Right atrium auricular region (tissue), 2 donors: ENCODE data around the gene SLC8A1. TPM values are rescaled to one million over a fixed set of nuclear protein-coding genes. Genes with fewer than 3 reads are reported as not detected.

Experiments used
- DNase-seq: peaks from one replicate; pipeline ENCODE4 v3.0.0-alpha.2; 2019; ENCODE audit warnings: low spot score
- H3K27ac ChIP-seq, 2 donors: fragments of 200-600 bp; sonication (generic); 1 replicate in 1 of 2; 2 replicates in 1 of 2; pipeline ENCODE4 v1.5.1; 2016 to 2019
- H3K27me3 ChIP-seq, 2 donors: fragments of 200-600 bp; sonication (generic); one replicate each; pipeline versions ENCODE4 v1.5.1 to v1.6.0; 2017 to 2019
- H3K36me3 ChIP-seq: fragments of 200-600 bp; sonication (generic); one replicate; pipeline ENCODE4 v1.5.1; 2016
- H3K4me1 ChIP-seq, 2 donors: fragments of 200-600 bp; sonication (generic); one replicate each; pipeline versions ENCODE4 v1.5.1 to v1.6.0; 2017 to 2019
- H3K4me3 ChIP-seq, 2 donors: fragments of 200-600 bp; sonication (generic); 1 replicate in 1 of 2; 2 replicates in 1 of 2; pipeline ENCODE4 v1.5.1; 2017 to 2019; ENCODE audit warnings: mild to moderate bottlenecking in 1 of 2, moderate library complexity in 1 of 2
- H3K9me3 ChIP-seq, 2 donors: fragments of 200-600 bp; sonication (generic); one replicate each; pipeline ENCODE4 v1.5.1; 2019
- total RNA-seq, 2 donors: library from RNA; depleted of rRNA; stranded (reverse); fragments of >200 nt; gene quantifications; one replicate each; pipeline ENCODE4 v1.1.0, GENCODE V29; 2016
- TF ChIP-seq, protein P1 (sequence below), 2 donors: fragments of 200-600 bp; sonication (generic); IDR thresholded peaks; one replicate each; pipeline ENCODE4 v1.5.1; 2019; ENCODE audit warnings: antibody characterized with exemption in 2 of 2

Gene SLC8A1
- total RNA-seq, 2 donors from 2014 or later = 493 to 738 TPM

DNA sequence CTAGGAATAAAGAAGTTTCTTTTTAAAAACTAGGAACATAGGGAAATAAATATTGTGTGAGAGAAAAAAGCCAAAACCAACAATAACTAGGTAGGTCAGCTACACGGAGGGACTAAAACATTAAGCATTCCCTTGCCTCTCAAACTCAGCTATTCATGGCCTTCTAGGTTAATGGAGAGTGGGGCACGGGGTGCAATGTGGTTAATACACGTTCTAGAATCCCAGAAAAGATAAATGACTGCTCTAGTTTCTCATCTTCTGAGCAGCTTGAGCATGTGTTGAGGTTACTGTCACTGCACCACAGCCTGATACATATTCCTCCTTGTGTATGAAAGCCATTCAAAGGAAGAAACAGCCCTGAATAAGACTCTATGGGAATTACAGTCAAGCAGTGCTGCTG, 31.4 kb downstream of the SLC8A1 start:
- DNase-seq = no peak
- Histone ChIP-seq H3K4me3 (no peak overlapping the region), H3K36me3 (no peaks in the 10 kb centered on the region), H3K4me1 (peaks cover 0 to 58% of the 10 kb centered on the region in 2 donors), H3K27me3 (no peaks in the 10 kb centered on the region), H3K27ac (peak overlapping the region; percentile 18 to 64), H3K9me3 (no peaks in the 10 kb centered on the region)
- TF ChIP-seq, protein P1, sequence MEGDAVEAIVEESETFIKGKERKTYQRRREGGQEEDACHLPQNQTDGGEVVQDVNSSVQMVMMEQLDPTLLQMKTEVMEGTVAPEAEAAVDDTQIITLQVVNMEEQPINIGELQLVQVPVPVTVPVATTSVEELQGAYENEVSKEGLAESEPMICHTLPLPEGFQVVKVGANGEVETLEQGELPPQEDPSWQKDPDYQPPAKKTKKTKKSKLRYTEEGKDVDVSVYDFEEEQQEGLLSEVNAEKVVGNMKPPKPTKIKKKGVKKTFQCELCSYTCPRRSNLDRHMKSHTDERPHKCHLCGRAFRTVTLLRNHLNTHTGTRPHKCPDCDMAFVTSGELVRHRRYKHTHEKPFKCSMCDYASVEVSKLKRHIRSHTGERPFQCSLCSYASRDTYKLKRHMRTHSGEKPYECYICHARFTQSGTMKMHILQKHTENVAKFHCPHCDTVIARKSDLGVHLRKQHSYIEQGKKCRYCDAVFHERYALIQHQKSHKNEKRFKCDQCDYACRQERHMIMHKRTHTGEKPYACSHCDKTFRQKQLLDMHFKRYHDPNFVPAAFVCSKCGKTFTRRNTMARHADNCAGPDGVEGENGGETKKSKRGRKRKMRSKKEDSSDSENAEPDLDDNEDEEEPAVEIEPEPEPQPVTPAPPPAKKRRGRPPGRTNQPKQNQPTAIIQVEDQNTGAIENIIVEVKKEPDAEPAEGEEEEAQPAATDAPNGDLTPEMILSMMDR (IDR thresholded peaks at IDR 0.05) = no peak

DNA sequence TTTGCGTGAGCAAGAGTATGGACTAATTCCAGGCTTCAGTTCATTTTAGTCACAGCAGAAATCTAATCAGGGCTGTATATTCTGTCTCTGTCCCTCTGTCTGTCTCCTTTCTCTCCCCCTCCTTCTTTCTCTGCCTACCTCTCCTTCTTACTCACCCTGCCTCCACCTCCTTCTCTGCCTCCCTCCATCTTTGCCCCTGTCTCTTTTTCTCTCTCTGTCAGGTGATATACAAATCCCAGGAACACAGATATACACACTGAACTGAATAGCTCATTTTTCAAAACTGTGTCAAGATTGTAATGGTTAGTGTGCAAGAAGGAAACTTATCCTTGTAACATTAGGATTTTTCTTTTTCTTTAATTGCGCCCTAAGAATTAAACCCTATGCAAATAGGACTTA, 32.5 kb downstream of the SLC8A1 start:
- TF ChIP-seq, protein P1 (IDR thresholded peaks at IDR 0.05) = no peak
- Histone ChIP-seq H3K27ac (peak overlapping the region; percentile 38 to 54), H3K4me1 (peaks cover 0 to 58% of the 10 kb centered on the region in 2 donors)

DNA sequence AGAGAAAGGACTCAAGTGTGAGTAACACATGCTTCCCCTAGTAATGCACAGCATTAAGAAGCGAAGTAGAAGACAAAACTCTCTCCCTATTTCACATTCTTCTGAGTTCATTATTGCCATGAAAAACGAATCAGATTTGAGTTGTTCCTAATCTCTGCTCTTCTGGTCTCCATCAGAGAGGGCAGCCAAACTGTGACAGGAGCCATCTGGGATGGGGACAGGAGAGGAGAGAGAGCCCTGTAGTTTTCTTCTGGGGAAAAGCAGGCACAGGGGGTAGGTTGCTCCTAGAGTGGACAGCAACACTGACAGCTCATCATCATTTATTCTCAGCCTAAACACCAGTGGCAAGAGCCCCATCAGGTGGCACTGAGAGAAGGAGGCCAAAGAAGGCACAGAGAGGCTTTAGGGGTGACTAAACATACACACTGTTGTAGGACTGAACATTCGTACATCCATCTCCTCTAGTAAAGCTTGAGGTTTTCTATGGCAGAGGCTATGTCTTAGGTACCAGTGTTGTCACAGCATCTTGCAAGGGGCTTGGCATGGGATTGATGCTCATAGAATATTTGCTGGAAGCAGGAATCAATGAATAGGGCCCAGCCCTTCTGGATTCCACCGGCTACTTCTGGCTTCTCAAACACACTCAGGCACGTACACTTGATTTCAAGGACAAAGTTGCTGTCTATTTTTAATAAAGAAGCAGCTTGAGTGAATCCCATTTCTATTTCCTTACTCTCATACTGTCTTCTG, 33.1 kb downstream of the SLC8A1 start:
- Histone ChIP-seq H3K27me3 (no peaks in the 10 kb centered on the region), H3K36me3 (no peaks in the 10 kb centered on the region), H3K27ac (peak overlapping the region; percentile 38 to 54), H3K9me3 (no peaks in the 10 kb centered on the region), H3K4me3 (no peak overlapping the region), H3K4me1 (peaks cover 0 to 58% of the 10 kb centered on the region in 2 donors)
- DNase-seq = no peak
- TF ChIP-seq, protein P1 (IDR thresholded peaks at IDR 0.05) = no peak

More for the DNA sequence above, 32.5 kb downstream of the SLC8A1 start:
- no peak for DNase-seq
- Histone ChIP-seq H3K36me3 (no peaks in the 10 kb centered on the region), H3K9me3 (no peaks in the 10 kb centered on the region), H3K27me3 (no peaks in the 10 kb centered on the region), H3K4me3 (no peak overlapping the region)

DNA sequence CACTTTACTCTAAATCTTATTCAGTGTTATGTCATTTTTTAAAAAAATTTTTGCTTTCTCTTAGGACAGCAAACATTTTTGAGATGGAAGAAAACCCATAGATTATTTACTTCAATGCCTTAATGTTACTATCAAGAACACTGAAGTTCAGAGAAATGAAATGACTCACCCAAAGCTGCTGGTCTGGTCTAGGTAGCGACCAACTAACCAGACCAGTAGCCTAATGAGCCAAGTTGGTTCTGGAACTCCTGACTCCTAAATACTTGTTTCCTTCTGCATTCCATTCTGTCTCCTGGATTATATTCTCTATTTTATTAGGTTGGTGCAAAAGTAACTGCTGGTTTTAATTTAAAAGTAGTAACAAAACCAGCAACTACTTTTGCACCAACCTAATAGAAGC, 35.4 kb downstream of the SLC8A1 start:
- no peak overlapping the region for H3K27ac ChIP-seq
- TF ChIP-seq, protein P1 (IDR thresholded peaks at IDR 0.05) = no peak
- H3K4me1 ChIP-seq = peaks cover 0 to 35% of the 10 kb centered on the region in 2 donors
- no peaks in the 10 kb centered on the region for H3K9me3 ChIP-seq
- no peak overlapping the region for H3K4me3 ChIP-seq
- no peak for DNase-seq
- no peaks in the 10 kb centered on the region for H3K36me3 ChIP-seq
- H3K27me3 ChIP-seq = no peaks in the 10 kb centered on the region

DNA sequence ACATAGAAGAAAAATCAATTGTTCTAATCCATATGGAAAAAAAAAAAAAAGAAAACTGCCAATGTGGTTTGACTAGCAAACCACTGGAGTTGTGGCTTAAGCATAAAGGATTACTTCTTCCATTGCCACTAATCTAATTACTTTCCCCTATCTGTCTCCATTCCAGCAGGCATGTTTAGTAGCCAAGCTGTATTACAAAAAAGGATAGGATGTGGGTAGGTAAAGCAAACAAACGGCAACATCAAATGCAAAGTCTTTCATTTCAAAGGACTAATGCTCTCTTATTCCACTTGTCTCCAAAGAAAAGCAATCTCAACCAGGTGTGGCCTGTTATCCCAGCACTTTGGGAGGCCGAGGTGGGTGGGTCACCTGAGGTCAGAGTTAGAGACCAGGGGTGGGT, 36.5 kb downstream of the SLC8A1 start:
- Histone ChIP-seq H3K9me3 (no peaks in the 10 kb centered on the region), H3K4me3 (no peak overlapping the region), H3K36me3 (no peaks in the 10 kb centered on the region), H3K27me3 (no peaks in the 10 kb centered on the region), H3K27ac (no peak overlapping the region), H3K4me1 (peaks cover 0 to 26% of the 10 kb centered on the region in 2 donors)
- TF ChIP-seq, protein P1 (IDR thresholded peaks at IDR 0.05) = no peak
- DNase-seq = no peak

DNA sequence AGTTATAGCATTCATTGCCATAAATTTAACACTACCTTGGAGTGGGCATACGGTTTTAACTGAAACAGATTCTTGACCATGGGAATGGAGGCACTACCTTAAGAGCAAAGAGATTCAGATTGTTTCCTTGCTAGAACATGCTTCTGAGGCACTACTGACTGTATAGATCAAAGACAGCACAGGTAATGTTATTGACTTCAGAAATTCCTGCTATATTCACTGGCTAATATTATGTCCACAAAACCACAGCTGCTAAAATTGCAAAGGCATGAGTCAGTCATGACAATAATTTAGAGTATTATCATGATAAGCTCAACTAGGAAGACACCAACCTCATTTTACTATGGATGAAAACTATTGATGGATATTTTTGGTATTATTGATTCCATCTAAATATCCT, 39.4 kb downstream of the SLC8A1 start:
- Histone ChIP-seq H3K27ac (no peak overlapping the region), H3K9me3 (no peaks in the 10 kb centered on the region), H3K27me3 (no peaks in the 10 kb centered on the region), H3K4me3 (no peak overlapping the region), H3K36me3 (no peaks in the 10 kb centered on the region), H3K4me1 (peaks cover 0 to 20% of the 10 kb centered on the region in 2 donors)
- DNase-seq = no peak
- TF ChIP-seq, protein P1 (IDR thresholded peaks at IDR 0.05) = no peak
